MCF 10A (cell line): ENCODE results near the gene PLXNC1. TPM values are rescaled to one million over a fixed set of nuclear protein-coding genes. Genes with fewer than 3 reads are reported as not detected.

ENCODE experiments used
- BruUV-seq: library from RNA; stranded (reverse); fragments of 400-500 nt; replicated peaks from 2 replicates; lab custom pipeline; 2021; lab: Mats Ljungman, UMichigan
- CTCF ChIA-PET: fragments of 300-600 bp; sonication (Branson Sonifier 250); formaldehyde crosslinking; extraction: SDS; loops from one replicate; lab custom pipeline; 2021; ENCODE audit warnings: antibody characterized with exemption, inconsistent platforms; lab: Yijun Ruan, JAX
- POLR2A ChIA-PET: fragments of 300-600, 350-650 bp; sonication (Branson Sonifier 250); formaldehyde crosslinking; extraction: SDS; loops from one replicate; lab custom pipeline; 2020; ENCODE audit warnings: antibody characterized with exemption, inconsistent platforms; lab: Yijun Ruan, JAX
- DNase-seq: peaks from one replicate; pipeline ENCODE4 v3.0.0-alpha.2; 2018; ENCODE audit not compliant: unreplicated experiment
- H3K27ac Mint-ChIP-seq: one replicate; pipeline ENCODE4 v1.8.0; 2022; ENCODE audit warnings: mild to moderate bottlenecking, low read depth, mixed read lengths; ENCODE audit not compliant: unreplicated experiment
- H3K27me3 Mint-ChIP-seq: one replicate; pipeline ENCODE4 v1.8.0; 2022; ENCODE audit warnings: mixed read lengths; ENCODE audit not compliant: insufficient read depth, unreplicated experiment
- H3K36me3 Mint-ChIP-seq: one replicate; pipeline ENCODE4 v1.8.0; 2022; ENCODE audit warnings: mild to moderate bottlenecking, moderate library complexity, mixed read lengths; ENCODE audit not compliant: insufficient read depth, unreplicated experiment
- H3K4me1 Mint-ChIP-seq: one replicate; pipeline ENCODE4 v1.8.0; 2022; ENCODE audit warnings: mixed read lengths; ENCODE audit not compliant: insufficient read depth, unreplicated experiment
- H3K4me3 Mint-ChIP-seq: one replicate; pipeline ENCODE4 v1.8.0; 2022; ENCODE audit warnings: mild to moderate bottlenecking, moderate library complexity, mixed read lengths; ENCODE audit not compliant: unreplicated experiment
- H3K9me3 Mint-ChIP-seq: one replicate; pipeline ENCODE4 v1.8.0; 2022; ENCODE audit warnings: mixed read lengths; ENCODE audit not compliant: unreplicated experiment
- intact Hi-C: fragments of 100-400 bp; cut with micrococcal nuclease; formaldehyde crosslinking; loops from 2 replicates; pipeline ENCODE4 v1.14.1; 2022
- total RNA-seq: library from RNA; stranded (reverse); gene quantifications from 2 replicates; pipeline ENCODE4 v1.2.3, GENCODE V29; 2022
- TF ChIP-seq, protein P1 (sequence below): fragments of 200-600 bp; IDR thresholded peaks from one replicate; pipeline ENCODE4 v1.8.0; 2022; ENCODE audit warnings: antibody characterized with exemption, mild to moderate bottlenecking; ENCODE audit not compliant: unreplicated experiment

The PLXNC1 gene
- total RNA-seq, 1 experiment from 2014 or later = 2.4 TPM

DNA sequence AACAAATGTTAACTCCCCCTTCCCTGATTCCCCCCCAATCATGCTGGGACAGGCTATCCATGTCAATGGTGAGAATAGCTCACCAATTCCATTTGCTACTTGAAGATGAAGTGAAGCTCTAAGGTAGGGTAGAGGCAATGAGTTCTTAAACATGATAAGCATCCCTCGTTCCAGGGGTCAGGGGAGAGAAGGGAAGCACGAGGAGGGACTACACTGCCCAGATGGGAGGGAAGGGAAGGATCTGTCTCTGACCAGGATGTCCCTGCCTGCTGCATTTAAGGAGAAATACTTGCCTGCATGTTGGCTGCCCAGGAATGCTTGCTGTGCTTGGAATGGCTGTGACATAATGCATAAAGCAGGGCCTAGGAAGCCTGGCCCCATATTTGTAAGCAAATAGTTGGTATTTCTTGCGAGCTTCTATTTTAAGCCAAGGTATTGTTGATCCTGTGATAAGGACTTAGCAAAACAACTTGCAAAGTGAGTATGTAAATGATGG, 156.2 kb downstream of the PLXNC1 start:
- Mint-ChIP-seq H3K36me3 (peaks cover 43% of the 10 kb centered on the region), H3K4me3 (no peak overlapping the region), H3K9me3 (no peaks in the 10 kb centered on the region), H3K27ac (no peak overlapping the region), H3K27me3 (no peaks in the 10 kb centered on the region), H3K4me1 (no peaks in the 10 kb centered on the region)
- DNase-seq = no peak
- ChIA-PET CTCF (interaction anchor here (0.6 kb wide), 2 partner anchors 8 to 13 kb away, joined by 3 to 5 read pairs; no protein-coding TSS in a partner anchor), POLR2A (interaction anchor here (0.6 to 0.7 kb wide), 2 partner anchors 332 to 443 kb away, joined by 3 read pairs; no protein-coding TSS in a partner anchor)
- BruUV-seq = no TSS peak
- intact Hi-C loops = no loop called here
- TF ChIP-seq, protein P1, sequence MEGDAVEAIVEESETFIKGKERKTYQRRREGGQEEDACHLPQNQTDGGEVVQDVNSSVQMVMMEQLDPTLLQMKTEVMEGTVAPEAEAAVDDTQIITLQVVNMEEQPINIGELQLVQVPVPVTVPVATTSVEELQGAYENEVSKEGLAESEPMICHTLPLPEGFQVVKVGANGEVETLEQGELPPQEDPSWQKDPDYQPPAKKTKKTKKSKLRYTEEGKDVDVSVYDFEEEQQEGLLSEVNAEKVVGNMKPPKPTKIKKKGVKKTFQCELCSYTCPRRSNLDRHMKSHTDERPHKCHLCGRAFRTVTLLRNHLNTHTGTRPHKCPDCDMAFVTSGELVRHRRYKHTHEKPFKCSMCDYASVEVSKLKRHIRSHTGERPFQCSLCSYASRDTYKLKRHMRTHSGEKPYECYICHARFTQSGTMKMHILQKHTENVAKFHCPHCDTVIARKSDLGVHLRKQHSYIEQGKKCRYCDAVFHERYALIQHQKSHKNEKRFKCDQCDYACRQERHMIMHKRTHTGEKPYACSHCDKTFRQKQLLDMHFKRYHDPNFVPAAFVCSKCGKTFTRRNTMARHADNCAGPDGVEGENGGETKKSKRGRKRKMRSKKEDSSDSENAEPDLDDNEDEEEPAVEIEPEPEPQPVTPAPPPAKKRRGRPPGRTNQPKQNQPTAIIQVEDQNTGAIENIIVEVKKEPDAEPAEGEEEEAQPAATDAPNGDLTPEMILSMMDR = no peak

DNA sequence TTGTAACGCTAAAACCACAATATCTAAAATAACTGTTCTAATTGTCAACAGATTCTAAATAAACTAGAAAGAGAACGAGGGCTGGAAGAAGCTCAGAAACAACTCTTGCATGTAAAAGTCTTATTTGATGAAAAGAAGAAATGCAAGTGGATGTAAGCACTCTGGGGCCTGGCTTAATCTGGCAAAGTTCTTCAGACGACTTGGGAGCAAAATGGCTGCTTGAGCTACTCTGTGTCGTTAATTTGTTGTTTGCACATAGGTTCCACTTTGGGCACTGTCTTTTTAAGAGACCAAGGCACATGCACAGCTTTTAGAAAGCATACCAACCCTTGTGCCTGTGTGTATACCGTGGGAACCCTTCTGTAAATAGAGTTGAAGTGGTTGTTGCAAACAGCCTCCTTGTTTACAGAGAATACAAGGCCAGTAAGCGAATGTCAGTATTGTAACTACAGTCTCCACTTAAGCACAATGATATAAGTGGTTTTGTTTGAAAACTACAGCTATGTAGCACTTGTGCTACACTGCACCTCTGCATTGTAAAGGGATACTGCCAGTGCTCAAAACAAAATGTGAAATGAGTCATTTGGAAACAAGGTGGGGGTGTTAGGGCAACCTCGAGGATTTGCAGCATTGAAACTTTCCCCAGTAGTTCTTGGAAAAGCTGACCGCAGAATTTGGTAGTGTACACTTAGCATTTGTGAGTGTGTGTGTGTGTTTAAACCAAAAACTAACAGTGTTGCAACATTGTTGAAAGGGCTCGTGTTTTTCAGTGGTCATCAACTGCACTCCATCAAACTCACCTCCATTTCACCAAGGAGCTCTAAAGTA, 157.0 kb downstream of the PLXNC1 start:
- POLR2A ChIA-PET = no interaction called here
- no peaks in the 10 kb centered on the region for H3K4me1 Mint-ChIP-seq
- no peaks in the 10 kb centered on the region for H3K27me3 Mint-ChIP-seq
- TF ChIP-seq, protein P1 = no peak
- intact Hi-C loops = no loop called here
- peaks cover 39% of the 10 kb centered on the region for H3K36me3 Mint-ChIP-seq
- no TSS peak for BruUV-seq
- H3K9me3 Mint-ChIP-seq = no peaks in the 10 kb centered on the region
- no peak overlapping the region for H3K4me3 Mint-ChIP-seq
- H3K27ac Mint-ChIP-seq = no peak overlapping the region
- CTCF ChIA-PET = interaction anchor here (0.6 kb wide), 1 partner anchor 163 kb away, joined by 6 read pairs; no protein-coding TSS in a partner anchor
- DNase-seq = no peak

- no peak overlapping the region for H3K4me3 Mint-ChIP-seq
- no peaks in the 10 kb centered on the region for H3K27me3 Mint-ChIP-seq
- intact Hi-C loops = no loop called here
- H3K27ac Mint-ChIP-seq = no peak overlapping the region
- TF ChIP-seq, protein P1 = no peak
- POLR2A ChIA-PET = no interaction called here
- no peaks in the 10 kb centered on the region for H3K4me1 Mint-ChIP-seq
- no TSS peak for BruUV-seq
- H3K36me3 Mint-ChIP-seq = peaks cover 35% of the 10 kb centered on the region
- CTCF ChIA-PET = no interaction called here
- no peak for DNase-seq
- no peaks in the 10 kb centered on the region for H3K9me3 Mint-ChIP-seq
Measured at GRCh38 chr12:94308612-94309011, 160.2 kb downstream of the PLXNC1 start.

GRCh38 chr12:94309373-94309772, 161.0 kb downstream of the PLXNC1 start:
- TF ChIP-seq, protein P1 = no peak
- no peaks in the 10 kb centered on the region for H3K9me3 Mint-ChIP-seq
- no peak overlapping the region for H3K4me3 Mint-ChIP-seq
- H3K27ac Mint-ChIP-seq = no peak overlapping the region
- no peaks in the 10 kb centered on the region for H3K27me3 Mint-ChIP-seq
- peaks cover 32% of the 10 kb centered on the region for H3K36me3 Mint-ChIP-seq
- intact Hi-C loops = no loop called here
- POLR2A ChIA-PET = no interaction called here
- BruUV-seq = no TSS peak
- DNase-seq = no peak
- CTCF ChIA-PET = no interaction called here
- H3K4me1 Mint-ChIP-seq = no peaks in the 10 kb centered on the region
